OCI-LY7 (cell line): Measurements from ENCODE around the gene HINT3. TPM values are rescaled to one million over a fixed set of nuclear protein-coding genes. Genes with fewer than 3 reads are reported as not detected.
A peak's percentile ranks its signal among the peaks of the same experiment; 100 is the strongest.

Experiments used
- BruUV-seq: library from RNA; stranded (reverse); fragments of 400-500 nt; replicated peaks from 2 replicates; lab custom pipeline; 2021; lab: Mats Ljungman, UMichigan
- CTCF ChIA-PET: fragments of 300-600 bp; sonication (Branson Sonifier 250); formaldehyde crosslinking; loops from one replicate; lab custom pipeline; 2022; ENCODE audit warnings: antibody characterized with exemption; ENCODE audit not compliant: unreplicated experiment; lab: Charles Lee
- POLR2A ChIA-PET: fragments of 300-600 bp; sonication (Branson Sonifier 250); formaldehyde crosslinking; loops from one replicate; lab custom pipeline; 2022; ENCODE audit warnings: antibody characterized with exemption; lab: Charles Lee
- DNase-seq: peaks from one replicate; pipeline ENCODE4 v3.0.0-alpha.2; 2015; ENCODE audit warnings: low spot score
- H2AFZ ChIP-seq: fragments of 200-600 bp; sonication (generic), shearing (Covaris generic); 2 replicates; pipeline ENCODE4 v1.6.1; 2014; ENCODE audit warnings: mild to moderate bottlenecking, antibody characterized with exemption, low read length, moderate library complexity
- H3K27ac ChIP-seq: fragments of 200-600 bp; sonication (generic); 2 replicates; pipeline ENCODE4 v1.5.1; 2014; ENCODE audit warnings: mixed run types, low read depth, mild to moderate bottlenecking, moderate library complexity, low read length, inconsistent platforms; ENCODE audit not compliant: poor library complexity, severe bottlenecking
- H3K36me3 ChIP-seq: fragments of 200-600 bp; sonication (generic); 2 replicates; pipeline ENCODE4 v1.6.1; 2014; ENCODE audit warnings: mild to moderate bottlenecking, antibody characterized with exemption, low read length, moderate library complexity, mixed read lengths; ENCODE audit not compliant: insufficient read depth
- H3K4me1 ChIP-seq: fragments of 200-600 bp; sonication (generic); 2 replicates; pipeline ENCODE4 v1.5.1; 2014; ENCODE audit warnings: mild to moderate bottlenecking, low read length; ENCODE audit not compliant: insufficient read depth, poor library complexity, severe bottlenecking
- H3K4me2 ChIP-seq: fragments of 200-600 bp; sonication (generic); 2 replicates; pipeline ENCODE4 v1.6.1; 2014; ENCODE audit warnings: mild to moderate bottlenecking, low read length
- H3K4me3 ChIP-seq: fragments of 200-600 bp; sonication (generic); 2 replicates; pipeline ENCODE4 v1.5.1; 2014; ENCODE audit warnings: mild to moderate bottlenecking, low read depth, low read length; ENCODE audit not compliant: poor library complexity, severe bottlenecking
- H3K79me2 ChIP-seq: fragments of 200-600 bp; sonication (generic); 2 replicates; pipeline ENCODE4 v1.6.1; 2016; ENCODE audit warnings: low read depth, mild to moderate bottlenecking, low read length, moderate library complexity, mixed read lengths; ENCODE audit not compliant: insufficient read depth
- H3K9me2 ChIP-seq: fragments of 200-600 bp; sonication (generic); 2 replicates; pipeline ENCODE4 v1.6.1; 2016; ENCODE audit warnings: mild to moderate bottlenecking, low read length, mixed read lengths; ENCODE audit not compliant: insufficient read depth
- H3K9me3 ChIP-seq: fragments of 200-600 bp; sonication (generic); 2 replicates; pipeline ENCODE4 v1.6.1; 2014; ENCODE audit warnings: mild to moderate bottlenecking, mixed run types, low read length, mixed read lengths
- H4K20me1 ChIP-seq: fragments of 200-600 bp; sonication (generic); 2 replicates; pipeline ENCODE4 v1.6.1; 2014; ENCODE audit warnings: mild to moderate bottlenecking, antibody characterized with exemption, low read length, moderate library complexity, mixed read lengths; ENCODE audit not compliant: insufficient read depth
- EZH2phosphoT487 ChIP-seq: fragments of 200-600 bp; sonication (generic); IDR thresholded peaks from 2 replicates; pipeline ENCODE4 v1.6.1; 2018; ENCODE audit warnings: low read depth, borderline replicate concordance, mild to moderate bottlenecking, mixed run types, antibody characterized with exemption, low read length, moderate library complexity, mixed read lengths
- intact Hi-C: fragments of 100-400 bp; cut with micrococcal nuclease; formaldehyde crosslinking; loops from one replicate; pipeline ENCODE4 v1.10.0; 2022; ENCODE audit not compliant: unreplicated experiment
- total RNA-seq, 2 experiments: library from RNA; depleted of rRNA in 1 of 2; stranded (reverse); fragments of >200 nt in 1 of 2; shearing (Covaris generic) in 1 of 2; gene quantifications; 2 replicates each; pipeline ENCODE4 v1.2.3, GENCODE V29; 2014 to 2022
- TF ChIP-seq, protein P1 (sequence below): fragments of 200-600 bp; sonication (generic); conservative IDR thresholded peaks from 2 replicates; pipeline ENCODE4 v1.5.1; 2014; ENCODE audit warnings: mild to moderate bottlenecking, antibody characterized with exemption, low read length, moderate library complexity, mixed read lengths

Gene HINT3
- total RNA-seq, 2 experiments from 2014 or later: 10.4 to 10.6 TPM

GRCh38 chr6:125974214-125974866, 17.8 kb downstream of the HINT3 start:
- Histone ChIP-seq H3K4me2 (peak overlapping the region; percentile 56; the same call in 1 of the 2 replicates), H3K4me3 (no peak overlapping the region), H3K36me3 (peaks cover 36% of the 10 kb centered on the region), H3K9me3 (no peaks in the 10 kb centered on the region), H3K27ac (no peak overlapping the region), H4K20me1 (no peaks in the 10 kb centered on the region), H3K4me1 (peaks cover 5% of the 10 kb centered on the region), H2AFZ (peak overlapping the region; percentile 43; the same call in 1 of the 2 replicates), H3K79me2 (peaks cover 9% of the 10 kb centered on the region; the same call in 1 of the 2 replicates), H3K9me2 (no peaks in the 10 kb centered on the region)
- ChIA-PET POLR2A (interaction anchor here (0.8 to 2.1 kb wide), 11 partner anchors 9 to 663 kb away, joined by 3 to 21 read pairs (median 4); partner anchors contain the start of genes HINT3, NCOA7 and TRMT11), CTCF (interaction anchor here (0.7 to 1.7 kb wide), 4 partner anchors 12 to 184 kb away, joined by 4 to 7 read pairs (median 4); partner anchors contain the start of genes HINT3 and TRMT11)
- DNase-seq: peak; percentile 76
- intact Hi-C loops: loop anchor here (1.0 to 5.0 kb wide), 2 partner anchors 194 to 662 kb away; no protein-coding TSS in a partner anchor
- BruUV-seq: no TSS peak
- TF ChIP-seq, protein P1, sequence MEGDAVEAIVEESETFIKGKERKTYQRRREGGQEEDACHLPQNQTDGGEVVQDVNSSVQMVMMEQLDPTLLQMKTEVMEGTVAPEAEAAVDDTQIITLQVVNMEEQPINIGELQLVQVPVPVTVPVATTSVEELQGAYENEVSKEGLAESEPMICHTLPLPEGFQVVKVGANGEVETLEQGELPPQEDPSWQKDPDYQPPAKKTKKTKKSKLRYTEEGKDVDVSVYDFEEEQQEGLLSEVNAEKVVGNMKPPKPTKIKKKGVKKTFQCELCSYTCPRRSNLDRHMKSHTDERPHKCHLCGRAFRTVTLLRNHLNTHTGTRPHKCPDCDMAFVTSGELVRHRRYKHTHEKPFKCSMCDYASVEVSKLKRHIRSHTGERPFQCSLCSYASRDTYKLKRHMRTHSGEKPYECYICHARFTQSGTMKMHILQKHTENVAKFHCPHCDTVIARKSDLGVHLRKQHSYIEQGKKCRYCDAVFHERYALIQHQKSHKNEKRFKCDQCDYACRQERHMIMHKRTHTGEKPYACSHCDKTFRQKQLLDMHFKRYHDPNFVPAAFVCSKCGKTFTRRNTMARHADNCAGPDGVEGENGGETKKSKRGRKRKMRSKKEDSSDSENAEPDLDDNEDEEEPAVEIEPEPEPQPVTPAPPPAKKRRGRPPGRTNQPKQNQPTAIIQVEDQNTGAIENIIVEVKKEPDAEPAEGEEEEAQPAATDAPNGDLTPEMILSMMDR: peak; percentile 92
- TF ChIP-seq EZH2phosphoT487: no peak

GRCh38 chr6:125979101-125979500, 22.5 kb downstream of the HINT3 start:
- Histone ChIP-seq H3K4me3 (no peak overlapping the region), H3K4me2 (no peak overlapping the region), H2AFZ (no peak overlapping the region), H3K27ac (no peak overlapping the region), H3K36me3 (peaks cover 16% of the 10 kb centered on the region), H3K4me1 (peaks cover 5% of the 10 kb centered on the region), H3K9me2 (no peaks in the 10 kb centered on the region), H3K9me3 (no peaks in the 10 kb centered on the region), H3K79me2 (no peaks in the 10 kb centered on the region), H4K20me1 (no peaks in the 10 kb centered on the region)
- intact Hi-C loops: no loop called here
- ChIA-PET POLR2A (no interaction called here), CTCF (no interaction called here)
- DNase-seq: no peak
- TF ChIP-seq, protein P1: no peak
- no peak for TF ChIP-seq EZH2phosphoT487
- BruUV-seq: no TSS peak
